CD4-positive, alpha-beta T cell treated with Interleukin-2 at 100 ng/mL for 4 hours (primary cell): ENCODE data around the gene VSIG10L2.
"Not testable (repeated sequence)": the region's sequence is repeated elsewhere in the genome, so short reads cannot be mapped to it uniquely, and the experiment has no call there.

ENCODE experiments used
- DNase-seq: peaks from one replicate; pipeline ENCODE4 v3.0.0-alpha.2; 2020; ENCODE audit warnings: low spot score

VSIG10L2 gene

GRCh38 chr11:125967515-125967914 lies 21.7 kb downstream of the VSIG10L2 start:
- no peak for DNase-seq

GRCh38 chr11:125968354-125968753 lies 22.5 kb downstream of the VSIG10L2 start:
- no peak for DNase-seq

- no peak for DNase-seq
Measured at GRCh38 chr11:125971618-125972017, 25.8 kb downstream of the VSIG10L2 start.

GRCh38 chr11:125974284-125974683 lies 28.4 kb downstream of the VSIG10L2 start:
- DNase-seq = no peak

GRCh38 chr11:125975634-125976033 lies 29.8 kb downstream of the VSIG10L2 start:
- no peak for DNase-seq

GRCh38 chr11:125976156-125976555 lies 30.3 kb downstream of the VSIG10L2 start:
- no peak for DNase-seq

GRCh38 chr11:125977333-125977732 lies 31.5 kb downstream of the VSIG10L2 start:
- no peak for DNase-seq

- DNase-seq = no peak
Measured at GRCh38 chr11:125978181-125978716, 32.4 kb downstream of the VSIG10L2 start.

GRCh38 chr11:125978778-125979407 lies 33.0 kb downstream of the VSIG10L2 start:
- no peak for DNase-seq

GRCh38 chr11:125979511-125979910 lies 33.7 kb downstream of the VSIG10L2 start:
- no peak for DNase-seq

- no peak for DNase-seq
Measured at GRCh38 chr11:125980436-125980835, 34.6 kb downstream of the VSIG10L2 start.

GRCh38 chr11:125982348-125982730 lies 36.5 kb downstream of the VSIG10L2 start:
- no peak for DNase-seq

- DNase-seq = not testable (repeated sequence)
Measured at GRCh38 chr11:125985956-125986355, 40.1 kb downstream of the VSIG10L2 start.

- DNase-seq = no peak
Measured at GRCh38 chr11:125987066-125987641, 41.3 kb downstream of the VSIG10L2 start.

- no peak for DNase-seq
Measured at GRCh38 chr11:125990244-125990643, 44.4 kb downstream of the VSIG10L2 start.

- DNase-seq = no peak
Measured at GRCh38 chr11:125992893-125993292, 47.0 kb downstream of the VSIG10L2 start.

GRCh38 chr11:125994509-125994908 lies 48.7 kb downstream of the VSIG10L2 start:
- DNase-seq = no peak

- DNase-seq = no peak
Measured at GRCh38 chr11:125995313-125995712, 49.5 kb downstream of the VSIG10L2 start.

GRCh38 chr11:125998267-125998666 lies 52.4 kb downstream of the VSIG10L2 start:
- no peak for DNase-seq

GRCh38 chr11:125999234-125999880 lies 53.5 kb downstream of the VSIG10L2 start:
- no peak for DNase-seq

GRCh38 chr11:126002181-126002580 lies 56.3 kb downstream of the VSIG10L2 start:
- DNase-seq = no peak
